NCI-H2196 (cell line): ENCODE measurements around the gene TECTA.
"Not testable (repeated sequence)": the region's sequence is repeated elsewhere in the genome, so short reads cannot be mapped to it uniquely, and the experiment has no call there.

Experiments
- DNase-seq: peaks from one replicate; lab custom pipeline; 2025; ENCODE audit not compliant: unreplicated experiment; lab: John Stamatoyannopoulos, UW

Gene TECTA

DNA sequence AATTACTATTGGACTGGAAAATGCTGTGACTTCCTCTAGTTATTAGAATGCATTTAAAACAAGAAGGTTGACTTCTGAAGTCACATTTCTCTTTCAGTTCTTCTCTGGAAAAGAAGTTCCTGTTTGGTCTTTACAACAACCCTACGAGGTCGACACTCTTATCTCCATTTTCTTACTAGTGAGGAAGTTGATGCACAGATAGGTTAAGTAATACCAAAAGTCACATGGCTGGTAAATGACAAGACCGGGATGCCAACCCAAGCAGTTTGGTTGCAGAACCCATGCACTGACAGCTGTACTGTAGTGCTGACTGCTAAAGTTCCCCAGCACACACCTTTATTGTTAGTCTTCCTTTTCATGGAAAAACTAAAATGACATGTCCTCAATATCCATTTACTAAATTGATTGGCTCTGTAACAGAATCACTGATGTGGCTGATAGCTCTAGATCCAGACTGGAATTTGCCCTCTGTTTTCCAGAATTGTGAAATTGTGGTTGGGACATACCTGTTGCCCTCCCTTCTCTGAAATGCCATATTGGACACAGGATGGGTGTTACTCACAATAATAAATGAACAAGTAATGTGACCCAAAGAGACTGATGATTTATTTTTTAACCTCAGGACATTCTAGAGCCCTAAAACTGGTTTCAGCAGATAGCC, 9.4 kb upstream of the TECTA start:
- DNase-seq = no peak

DNA sequence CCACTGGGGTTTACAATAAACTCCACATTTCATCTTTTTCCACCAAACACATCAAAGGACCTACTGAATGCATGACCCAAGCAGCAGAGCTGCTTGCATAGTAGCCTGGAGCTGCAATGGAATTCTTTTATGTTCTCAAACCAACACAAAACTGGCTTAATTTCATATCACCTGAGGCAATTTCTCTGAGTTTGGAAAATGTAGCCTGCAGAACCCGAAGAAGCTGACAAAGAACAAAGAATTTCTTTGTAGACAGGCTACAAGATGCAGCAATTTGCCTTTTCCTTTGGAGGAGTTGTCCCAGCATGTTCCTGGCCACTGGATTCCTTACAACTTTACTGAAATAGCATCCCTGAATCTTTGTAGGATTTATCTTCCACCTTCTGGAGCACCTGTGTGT, 5.5 kb upstream of the TECTA start:
- DNase-seq = no peak

DNA sequence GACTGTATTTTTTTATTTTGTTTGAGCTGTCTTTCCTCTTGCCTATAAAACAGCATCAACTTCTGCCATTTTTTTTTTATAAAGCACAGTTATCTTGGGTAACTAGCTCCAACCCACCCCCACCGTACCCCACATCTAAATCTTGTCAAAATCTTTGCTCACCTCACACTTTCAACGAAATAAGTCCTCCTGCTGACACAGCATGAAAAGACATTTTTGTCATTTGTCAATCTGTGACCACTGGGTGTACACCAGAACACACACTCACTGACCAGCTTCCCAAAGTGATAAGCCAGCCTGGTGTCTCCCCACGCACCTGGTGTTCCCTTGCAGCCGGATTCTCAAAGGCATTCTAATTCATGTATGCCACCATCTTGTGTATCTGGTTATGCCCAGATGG, 1.7 kb upstream of the TECTA start:
- DNase-seq = no peak

DNA sequence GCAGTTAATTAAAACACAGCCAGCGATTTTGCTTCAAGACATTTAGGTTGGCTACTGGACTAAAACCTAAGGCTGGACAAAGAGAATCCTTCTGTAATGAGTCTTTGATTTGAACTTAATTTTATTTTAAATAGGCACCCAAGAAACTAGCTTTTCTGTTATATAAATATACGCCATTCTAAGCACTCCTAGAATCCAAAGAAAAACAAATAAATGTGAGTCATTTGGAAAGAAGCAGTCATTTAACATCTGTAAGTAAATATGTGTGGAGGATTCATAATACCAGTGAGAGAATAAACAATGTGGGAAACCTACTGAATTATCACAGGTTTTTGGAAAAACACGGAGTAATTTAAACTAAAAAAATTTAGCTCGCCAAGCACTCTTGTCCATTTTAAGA, 1.2 kb upstream of the TECTA start:
- no peak for DNase-seq

DNA sequence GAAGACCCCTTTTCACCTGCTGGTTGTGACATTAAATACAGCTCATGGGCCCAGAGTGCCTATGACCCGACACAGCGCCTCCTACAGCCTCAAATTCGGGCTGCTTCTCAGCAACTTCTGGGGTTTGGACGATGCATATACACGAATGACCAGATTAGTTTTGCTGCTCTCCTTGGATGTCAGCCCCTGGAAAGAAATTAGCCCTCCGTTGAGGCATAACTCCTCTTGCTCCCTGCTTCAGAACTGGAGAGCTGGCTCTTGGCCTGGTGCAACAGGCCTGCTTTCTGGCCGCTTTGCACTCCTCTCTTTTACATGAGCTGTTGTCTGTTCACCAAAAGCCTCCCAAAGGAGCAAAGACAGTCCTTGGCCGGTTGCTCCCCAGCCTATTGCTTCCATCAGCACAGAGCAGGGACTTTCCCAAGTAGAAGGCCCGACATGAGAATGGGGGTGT, 3.3 kb downstream of the TECTA start:
- no peak for DNase-seq

DNA sequence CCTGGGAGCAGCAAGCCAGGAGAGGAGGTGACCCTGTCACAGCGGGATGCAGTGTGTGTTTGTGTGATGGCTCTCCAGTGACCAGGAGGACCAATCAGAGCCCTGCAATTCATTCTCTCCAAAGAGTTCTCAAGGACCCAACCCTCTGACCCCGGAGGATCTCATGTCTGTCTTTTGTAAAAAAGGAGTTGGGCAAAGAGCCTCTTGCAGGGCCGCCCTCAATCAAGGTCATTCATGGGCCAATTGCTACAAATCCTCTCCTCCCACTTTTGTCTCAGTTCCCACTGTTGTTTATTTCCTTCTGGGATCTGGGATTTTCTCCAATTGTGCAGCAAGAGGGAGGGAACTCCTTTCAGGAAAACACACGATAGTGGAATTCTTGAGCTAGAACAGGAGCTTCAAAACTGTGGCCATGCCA, 4.0 kb downstream of the TECTA start:
- DNase-seq = no peak

DNA sequence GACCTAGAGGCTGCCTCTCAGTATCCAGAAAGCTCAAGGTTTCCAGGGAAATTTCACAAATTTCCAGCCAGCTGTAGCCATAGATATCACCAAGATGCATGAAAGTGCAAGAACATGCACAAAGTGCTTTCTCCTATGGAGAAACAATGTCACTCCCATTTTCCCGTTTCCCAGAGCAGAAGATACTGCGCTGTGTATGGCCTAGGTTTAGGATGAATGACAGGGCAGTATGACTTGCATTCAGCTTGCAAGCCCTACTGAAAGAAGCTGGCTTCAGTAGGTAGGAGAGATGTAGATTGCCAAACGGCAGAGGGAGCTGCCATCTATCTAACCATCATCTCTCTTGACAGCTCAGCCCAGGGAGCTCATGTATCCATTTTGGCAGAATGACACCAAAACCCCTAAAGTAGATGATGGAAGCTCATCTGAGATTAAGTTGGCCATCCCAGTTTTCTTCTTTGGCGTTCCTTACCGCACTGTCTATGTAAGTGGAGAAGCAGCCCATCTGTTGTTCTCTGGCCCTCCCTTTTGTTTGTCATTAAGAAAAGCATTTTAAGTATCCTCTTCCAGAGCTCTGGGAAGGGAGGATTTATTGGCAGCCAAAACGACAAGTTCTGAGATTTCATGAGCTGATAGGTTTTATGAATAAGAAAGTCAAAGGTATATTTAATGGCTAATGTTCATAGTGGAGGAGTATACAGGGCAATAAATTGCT, 4.6 kb downstream of the TECTA start:
- DNase-seq = no peak

DNA sequence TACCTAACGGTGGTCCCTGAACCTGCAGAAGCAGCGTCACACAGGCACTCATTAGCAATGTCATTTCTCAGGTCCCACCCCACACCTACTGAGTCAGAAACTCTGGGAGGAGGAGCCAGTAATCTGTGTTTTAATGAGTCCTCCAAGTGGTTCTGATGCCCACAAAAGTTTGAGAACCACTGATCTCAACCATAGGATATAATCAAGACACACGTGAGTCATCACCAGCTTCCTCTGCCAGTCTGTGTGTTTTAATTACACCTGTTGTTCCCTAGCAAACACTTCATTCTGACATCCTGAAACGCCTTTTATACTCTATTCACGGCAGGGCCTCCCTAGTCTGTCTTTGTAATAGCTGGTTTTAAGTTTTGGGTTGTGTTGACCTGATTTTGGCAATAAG, 5.8 kb downstream of the TECTA start:
- DNase-seq = no peak

DNA sequence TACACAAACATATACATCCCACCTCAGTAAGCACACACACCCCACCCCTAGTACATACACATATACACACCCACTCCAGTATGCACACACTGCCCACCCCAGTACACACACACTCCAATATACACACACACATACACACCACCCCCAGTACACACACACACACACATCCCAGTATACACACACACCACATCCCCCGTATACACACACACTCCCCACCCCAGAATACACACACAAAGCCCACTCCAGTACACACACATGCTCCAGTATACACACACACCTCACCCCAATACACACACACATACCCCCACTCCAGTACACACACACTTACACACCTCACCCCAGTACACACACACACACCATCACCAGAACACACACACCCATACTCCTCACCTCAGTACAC, 7.4 kb downstream of the TECTA start:
- DNase-seq = no peak

DNA sequence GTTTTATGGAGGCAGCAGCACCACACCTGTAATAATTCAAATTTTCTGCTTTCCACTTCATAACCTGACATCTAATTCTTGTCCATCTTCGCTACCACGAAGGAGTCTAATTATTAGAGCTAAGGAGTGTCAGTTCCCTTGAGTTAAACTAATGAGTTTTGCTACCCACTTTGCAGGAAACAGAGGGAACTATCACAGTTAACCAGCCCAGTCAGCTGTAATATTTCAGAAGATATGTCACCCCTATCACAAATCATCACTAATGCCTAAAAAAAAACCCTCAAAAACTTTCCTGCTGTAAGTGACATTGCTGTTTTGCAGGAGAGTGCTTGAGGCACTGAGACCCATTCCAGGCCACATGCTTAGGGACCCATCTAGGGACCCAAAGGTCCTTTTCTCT, 8.4 kb downstream of the TECTA start:
- no peak for DNase-seq

DNA sequence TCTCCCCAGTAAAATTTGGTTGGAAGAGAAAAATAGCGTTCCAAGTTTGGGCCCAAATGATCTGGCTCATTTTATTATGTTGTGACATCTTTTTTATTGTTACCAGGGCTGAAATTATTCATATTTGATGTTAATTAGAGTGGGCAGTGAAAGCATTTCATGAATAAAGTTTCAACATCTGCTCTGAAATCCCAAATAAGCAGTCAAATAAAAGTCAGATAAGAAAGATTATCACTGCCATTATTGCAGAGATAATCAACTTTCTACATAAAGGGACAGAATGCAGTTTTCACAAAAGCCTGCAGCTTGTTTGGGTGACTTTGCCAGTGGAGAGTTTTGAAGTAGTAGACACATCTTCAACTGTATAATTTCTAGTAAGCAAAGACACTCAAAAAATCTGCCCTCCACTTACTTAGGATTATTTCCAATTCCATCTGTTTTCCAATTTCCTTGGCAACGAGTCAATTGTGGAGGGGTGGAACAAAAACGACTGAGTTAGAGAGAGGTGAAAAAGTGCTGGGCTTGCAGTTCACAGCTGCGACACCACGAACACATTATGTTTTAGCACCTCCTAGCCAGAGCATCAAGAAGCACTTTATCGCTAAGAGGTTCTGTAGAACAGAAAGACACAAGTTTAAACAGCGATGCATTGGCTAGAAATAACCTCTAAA, 9.0 kb downstream of the TECTA start:
- no peak for DNase-seq

DNA sequence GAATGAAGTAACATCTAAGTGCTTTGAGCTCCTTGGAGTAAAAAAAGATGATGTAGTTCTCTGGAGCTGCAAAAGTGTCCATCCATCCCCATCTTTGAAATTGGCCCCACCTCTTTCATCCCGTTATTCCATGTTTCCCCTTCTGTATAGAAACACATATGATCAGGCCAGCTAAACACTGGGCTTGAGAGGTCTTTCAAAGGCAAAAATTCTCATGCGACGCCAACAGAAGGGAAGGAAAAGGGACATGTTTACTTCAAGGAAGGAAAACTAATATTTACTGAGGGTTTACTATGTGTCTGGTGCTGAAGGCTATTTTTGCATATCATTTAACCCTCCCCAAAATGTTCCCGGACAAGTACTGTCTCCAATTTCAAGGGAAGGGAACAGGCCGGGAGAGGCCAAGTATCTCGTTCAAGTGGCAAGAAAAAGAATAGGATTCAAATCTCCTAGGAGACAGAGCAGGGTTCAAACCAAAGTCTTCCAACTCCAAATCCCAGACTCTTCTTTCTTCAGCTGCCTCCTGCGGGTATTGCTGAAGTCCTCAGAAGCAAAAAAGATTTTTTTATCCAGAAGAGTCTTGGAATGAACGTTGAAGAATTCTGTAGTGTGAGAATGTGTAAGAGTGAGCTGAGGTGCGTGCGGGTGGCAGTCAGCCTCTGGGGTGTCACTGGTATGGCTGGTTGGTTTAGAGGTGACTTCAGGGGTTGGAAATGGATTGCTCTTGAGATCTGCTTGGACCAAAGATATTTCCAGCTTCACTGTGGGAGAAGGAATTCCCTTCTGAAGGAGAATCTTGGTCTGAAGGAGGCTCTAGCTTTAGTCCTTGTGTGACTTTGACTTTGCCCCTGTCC, 10.1 kb downstream of the TECTA start:
- no peak for DNase-seq

DNA sequence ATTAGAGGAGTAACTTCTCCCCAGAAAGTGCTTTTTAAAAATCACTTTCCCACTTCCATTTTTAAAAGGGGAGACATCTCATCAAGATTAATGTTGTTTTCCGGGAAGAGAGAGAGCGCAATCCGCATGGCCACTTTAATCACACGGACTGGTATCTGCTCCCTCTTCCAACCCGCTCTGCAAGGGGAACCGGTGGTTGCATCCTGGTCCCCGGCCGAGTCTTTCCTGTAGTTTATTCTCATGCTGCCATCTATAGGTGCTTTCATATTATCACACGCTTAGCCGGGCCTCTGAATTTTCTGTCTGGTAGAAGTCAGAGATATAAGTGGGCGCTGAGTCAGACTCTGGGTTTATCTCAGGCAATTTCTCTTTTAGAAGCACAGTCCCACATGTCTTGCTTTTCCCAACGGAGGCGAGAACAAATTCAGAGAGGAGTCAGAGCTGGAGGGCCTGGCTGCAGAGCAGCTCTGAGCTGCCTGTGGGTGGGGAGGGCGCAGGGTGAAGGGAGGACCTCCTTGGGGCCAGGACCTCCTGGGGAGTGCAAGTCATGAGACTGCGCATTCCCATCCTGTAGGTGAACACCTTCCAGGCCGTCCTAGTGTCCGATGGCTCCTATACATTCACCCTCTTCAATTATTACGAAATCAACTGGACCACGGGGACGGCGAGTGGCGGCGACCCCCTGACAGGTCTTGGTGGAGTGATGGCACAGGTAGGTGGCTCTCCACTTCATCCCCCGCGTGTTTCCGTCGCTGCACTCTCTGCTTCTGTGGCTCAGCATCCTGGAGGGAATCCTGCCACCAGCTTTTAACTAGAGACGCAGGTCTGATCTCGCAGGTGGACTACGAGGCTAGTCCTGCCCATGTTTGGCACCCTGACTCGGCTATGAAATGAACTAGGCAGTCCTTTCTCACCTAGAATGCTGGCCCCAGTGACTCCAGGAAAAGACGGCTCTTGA, 11.7 kb downstream of the TECTA start:
- DNase-seq = peak; percentile 57

DNA sequence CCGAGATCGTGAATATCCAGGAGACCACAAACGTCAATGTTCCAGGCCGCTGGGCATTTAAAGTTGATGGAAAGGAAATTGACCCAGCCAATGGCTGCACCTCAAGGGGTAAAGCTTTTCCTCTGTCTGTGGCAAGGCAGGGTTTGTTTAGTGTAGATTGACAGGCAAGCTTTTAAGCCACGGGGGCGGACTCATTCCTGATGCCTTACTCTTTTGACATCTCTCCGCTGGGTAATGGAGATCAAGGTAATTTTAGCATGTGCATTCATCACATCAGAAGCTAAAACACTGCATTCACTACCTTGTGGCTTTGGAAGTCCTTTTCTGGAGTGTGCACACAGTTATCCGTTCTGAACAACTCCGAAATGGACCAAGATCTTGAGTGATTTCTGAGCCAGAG, 12.6 kb downstream of the TECTA start:
- no peak for DNase-seq

DNA sequence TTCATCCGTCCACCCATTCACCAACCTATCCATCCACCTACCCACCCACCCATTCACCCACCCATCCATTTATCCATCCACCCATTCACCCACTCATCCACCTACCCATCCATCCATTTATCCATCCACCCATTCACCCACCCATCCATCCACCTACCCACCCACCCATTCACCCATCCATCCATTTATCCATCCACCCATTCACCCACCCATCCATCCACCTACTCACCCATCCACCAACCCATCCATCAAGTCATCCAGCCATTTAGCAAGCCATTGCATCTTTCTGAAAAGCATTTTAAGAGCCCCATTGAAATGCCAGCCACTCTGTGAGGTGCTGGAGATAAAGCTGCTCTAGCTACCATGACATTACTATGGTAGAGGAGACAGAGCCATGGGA, 14.0 kb downstream of the TECTA start:
- DNase-seq = not testable (repeated sequence)

DNA sequence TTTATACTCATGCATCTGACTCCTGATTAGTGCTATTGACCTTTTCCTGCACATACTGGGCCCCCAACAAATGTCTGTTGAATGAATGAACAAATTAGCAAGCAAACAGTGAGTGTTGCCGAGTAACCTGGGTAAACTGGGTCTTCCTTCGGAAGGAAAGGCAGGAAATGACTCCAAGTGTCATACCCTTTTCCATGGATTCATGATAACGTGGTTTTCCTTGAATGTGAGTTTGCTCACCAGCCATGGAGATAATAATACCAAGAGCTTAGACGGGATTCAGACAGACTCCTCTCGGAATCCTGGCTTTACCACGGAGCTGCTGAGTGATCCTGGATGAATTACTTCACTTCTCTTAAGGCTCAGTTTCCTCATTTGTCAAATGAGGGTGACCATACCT, 16.7 kb downstream of the TECTA start:
- DNase-seq = no peak

DNA sequence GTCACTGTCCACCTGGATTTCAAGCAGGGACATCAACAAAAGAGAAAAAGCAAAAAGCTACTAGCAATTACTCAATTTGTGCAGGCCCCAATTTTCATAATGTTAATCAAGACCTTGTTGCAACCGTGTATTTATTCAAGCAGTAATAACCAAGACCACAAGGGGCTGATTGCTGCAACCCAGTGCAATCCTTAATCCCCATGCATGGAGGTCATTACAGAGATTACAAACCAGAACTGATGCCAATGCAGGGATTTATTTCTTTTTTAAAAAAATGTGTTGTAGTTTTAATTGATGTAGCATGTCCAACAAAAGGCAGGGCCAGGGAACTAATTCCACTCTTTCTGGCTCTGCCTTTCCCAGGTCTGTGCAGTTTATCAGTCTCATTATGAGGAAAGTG, 18.4 kb downstream of the TECTA start:
- no peak for DNase-seq

DNA sequence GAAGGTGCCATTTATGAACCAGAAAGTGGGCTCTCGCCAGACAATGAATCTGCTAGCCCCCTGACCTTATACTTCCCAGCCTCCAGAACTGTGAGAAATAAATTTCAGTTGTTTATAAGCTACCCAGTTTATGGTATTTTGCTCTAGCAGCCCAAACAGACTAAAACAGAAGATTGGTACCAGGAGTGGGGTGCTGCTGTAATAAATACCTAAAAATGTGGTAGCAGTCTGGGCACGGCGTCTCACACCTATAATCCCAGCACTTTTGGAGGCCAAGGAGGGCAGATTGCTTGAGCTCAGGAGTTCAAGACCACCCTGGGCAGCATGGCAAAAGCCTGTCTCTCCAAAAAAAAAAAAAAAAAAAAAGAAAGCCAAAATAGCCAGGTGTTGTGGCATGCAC, 21.3 kb downstream of the TECTA start:
- DNase-seq = no peak

DNA sequence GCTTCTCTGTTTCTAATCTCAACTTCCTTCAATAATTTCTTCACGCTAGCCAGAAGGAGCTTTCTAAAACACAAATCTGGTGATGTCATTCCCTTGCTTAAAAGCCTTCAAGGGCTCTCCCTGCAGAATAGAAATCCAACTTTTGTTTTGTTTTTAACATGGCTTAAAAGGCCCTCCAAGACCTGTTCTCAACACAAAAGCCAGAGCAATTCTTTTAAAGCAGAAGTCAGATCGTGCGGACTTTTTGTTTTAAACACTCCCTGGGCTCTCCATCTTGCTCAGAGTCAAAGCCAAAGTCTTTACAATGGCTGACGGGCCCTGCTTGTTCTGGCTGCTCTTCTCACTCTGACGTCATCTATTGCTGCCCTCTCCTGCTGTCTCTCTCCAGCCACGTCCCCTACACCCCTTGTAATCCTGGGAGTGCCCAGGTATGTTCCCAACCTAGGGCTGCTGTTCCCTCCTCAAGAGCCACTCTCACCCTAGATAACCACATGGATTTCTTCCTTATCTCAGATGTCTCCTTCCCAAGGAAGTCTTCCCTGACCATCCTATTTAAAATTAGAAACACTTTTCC, 22.5 kb downstream of the TECTA start:
- DNase-seq = no peak

DNA sequence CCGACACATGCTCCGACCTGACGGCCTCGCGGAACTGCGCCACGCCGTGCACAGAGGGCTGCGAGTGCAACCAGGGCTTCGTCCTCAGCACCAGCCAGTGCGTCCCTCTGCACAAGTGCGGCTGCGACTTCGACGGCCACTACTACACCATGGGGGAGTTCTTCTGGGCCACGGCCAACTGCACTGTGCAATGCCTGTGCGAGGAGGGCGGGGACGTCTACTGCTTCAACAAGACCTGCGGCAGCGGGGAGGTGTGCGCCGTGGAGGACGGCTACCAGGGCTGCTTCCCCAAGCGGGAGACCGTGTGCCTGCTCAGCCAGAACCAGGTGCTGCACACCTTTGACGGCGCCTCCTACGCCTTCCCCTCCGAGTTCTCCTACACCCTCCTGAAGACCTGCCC, 26.8 kb downstream of the TECTA start:
- DNase-seq = no peak
